GM18858 (cell line): ENCODE measurements around the gene NEMP1.
"Not testable (repeated sequence)": the region's sequence is repeated elsewhere in the genome, so short reads cannot be mapped to it uniquely, and the experiment has no call there.

Experiments
- ATAC-seq: cut with Tn5 transposase; IDR thresholded peaks from one replicate; pipeline ENCODE4 v1.9.1; 2021; ENCODE audit not compliant: unreplicated experiment

The NEMP1 gene, protein sequence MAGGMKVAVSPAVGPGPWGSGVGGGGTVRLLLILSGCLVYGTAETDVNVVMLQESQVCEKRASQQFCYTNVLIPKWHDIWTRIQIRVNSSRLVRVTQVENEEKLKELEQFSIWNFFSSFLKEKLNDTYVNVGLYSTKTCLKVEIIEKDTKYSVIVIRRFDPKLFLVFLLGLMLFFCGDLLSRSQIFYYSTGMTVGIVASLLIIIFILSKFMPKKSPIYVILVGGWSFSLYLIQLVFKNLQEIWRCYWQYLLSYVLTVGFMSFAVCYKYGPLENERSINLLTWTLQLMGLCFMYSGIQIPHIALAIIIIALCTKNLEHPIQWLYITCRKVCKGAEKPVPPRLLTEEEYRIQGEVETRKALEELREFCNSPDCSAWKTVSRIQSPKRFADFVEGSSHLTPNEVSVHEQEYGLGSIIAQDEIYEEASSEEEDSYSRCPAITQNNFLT

DNA sequence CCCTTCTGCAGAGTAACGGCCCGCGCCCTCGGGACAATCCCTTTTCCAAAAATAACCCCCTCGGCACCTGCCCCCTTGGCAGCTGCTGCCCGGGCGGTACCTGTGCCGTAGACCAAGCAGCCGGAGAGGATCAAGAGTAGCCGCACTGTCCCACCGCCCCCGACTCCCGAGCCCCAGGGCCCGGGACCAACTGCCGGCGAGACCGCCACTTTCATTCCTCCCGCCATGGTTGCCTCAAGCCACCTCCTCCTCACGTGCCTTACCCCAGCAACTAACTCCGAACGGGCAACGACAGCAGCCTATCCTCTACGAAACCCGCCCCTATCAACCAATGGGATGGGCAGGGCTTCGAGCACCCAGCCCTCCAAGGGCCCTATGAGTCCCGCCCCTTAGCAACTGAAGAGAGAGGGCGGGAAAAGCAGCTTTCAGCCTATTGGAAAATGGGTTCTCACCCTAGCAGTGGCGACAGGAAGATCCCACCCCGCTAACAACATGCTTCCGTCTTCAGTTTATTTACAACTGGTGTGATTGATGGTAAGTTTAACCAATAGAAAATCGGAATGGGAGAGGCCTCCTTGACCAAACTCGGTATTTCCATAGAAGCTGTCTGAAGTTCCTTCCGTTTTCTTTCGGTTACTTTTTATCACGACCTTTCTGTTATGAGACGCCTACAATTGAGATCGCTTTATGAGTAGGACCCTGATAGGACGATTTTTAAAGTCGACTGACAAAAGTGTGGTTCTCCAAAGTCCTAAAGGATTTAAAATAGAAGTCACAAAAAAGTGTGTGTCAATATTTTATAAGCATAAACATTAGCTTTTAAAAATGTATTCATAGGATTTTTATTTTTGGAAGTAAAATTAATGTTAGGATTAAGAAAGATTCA lies at the start of gene NEMP1:
Gene NEMP1, minus strand, starts transcription at position 273 of the 886 bp plus-strand sequence. Its CDS starts 46 bp downstream, at position 227.
- peak; percentile 90 for ATAC-seq

DNA sequence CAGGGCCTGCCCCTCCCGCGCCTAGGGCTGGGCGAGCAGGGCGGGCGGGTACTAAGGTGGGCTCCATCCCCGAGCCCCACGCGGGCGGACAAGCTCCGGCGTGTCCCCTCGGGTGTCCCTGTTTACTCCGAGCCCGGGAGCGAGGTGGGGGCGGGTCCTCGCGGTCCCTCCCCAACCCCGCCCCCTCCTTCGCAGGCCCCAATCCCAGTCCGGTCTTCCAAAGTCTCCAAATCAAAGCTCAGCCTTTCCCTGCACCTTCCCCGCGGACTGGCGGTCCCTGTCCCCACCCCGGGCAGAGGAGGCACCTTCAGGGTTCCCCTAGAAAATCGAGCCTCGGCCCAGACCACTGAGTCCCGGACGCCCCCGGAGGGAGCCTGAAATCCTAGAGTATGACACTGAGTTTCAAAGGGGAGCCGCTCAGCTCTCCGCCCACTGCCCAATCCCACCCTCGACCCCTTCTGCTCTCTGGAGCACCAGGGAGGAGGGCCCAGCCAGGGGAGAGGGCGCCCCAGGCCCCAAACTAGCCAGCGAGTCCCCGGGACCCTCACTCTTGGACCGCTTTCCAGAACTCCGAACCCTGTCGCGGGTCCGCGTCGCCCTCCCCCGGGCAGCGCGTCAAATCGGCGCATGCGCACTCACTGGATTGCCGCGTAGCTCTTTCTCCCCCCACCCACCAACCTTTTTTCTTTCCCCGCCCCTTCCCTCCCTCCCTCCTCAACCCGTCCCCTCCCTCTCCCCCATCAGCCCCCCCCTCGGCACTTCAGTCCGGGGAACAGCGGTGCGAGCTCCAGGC lies 49.3 kb upstream of the NEMP1 start, which contains the start of gene LRP1:
Gene LRP1, plus strand, starts transcription at position 758 of the 793 bp plus-strand sequence. CDS start 482 bp downstream, outside the sequence.
- ATAC-seq, result no peak

DNA sequence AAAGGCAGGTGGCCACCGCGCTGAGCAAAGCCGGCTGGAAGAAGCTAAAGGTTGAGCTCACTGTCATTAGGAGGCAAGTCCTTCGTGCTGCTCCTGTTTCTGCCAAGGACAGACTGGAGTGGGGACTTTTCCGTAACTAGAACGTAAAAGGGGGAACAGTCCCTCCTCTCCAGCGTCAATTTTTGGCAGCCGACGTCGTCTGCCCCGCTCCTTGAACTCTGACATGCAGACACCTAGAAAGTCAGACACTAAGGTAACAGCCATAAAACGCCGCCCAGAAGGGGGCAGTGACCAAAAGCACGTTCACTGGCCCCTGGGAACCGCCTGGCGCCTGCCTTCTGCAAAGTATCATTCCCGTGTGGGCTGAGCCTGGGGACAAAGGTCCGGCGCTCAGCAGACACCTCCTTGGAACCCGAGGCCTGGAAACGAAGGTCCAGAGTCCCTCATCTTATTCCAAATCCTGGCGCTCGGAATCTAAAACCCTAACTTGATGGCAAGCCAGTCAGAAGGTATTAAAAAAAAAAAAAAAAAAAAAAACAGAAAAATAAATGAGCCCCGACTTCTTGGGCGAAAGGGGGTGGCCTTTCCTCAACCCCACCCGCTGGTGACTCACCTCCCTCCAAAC lies 48.6 kb upstream of the NEMP1 start:
- ATAC-seq, result no peak

DNA sequence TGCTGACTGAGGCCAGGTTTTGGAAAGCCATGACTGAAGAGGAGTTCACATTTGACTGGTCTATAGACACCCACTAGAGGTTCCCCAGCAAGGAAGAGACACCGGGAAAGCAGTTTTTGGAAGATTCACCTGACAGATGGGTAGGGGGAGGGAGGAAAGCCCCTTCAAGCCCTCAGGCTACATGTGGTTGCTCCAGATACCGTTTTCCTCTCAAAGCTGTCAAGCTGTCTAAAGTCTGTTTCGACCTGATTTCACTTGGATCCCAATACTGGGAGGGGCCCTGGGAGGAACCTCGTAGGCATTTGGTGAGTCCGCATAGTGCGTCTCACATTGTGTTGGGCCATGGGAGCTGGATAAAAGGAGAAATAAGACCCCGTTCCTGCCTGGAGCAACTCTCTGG lies 48.0 kb upstream of the NEMP1 start:
- ATAC-seq, result no peak

DNA sequence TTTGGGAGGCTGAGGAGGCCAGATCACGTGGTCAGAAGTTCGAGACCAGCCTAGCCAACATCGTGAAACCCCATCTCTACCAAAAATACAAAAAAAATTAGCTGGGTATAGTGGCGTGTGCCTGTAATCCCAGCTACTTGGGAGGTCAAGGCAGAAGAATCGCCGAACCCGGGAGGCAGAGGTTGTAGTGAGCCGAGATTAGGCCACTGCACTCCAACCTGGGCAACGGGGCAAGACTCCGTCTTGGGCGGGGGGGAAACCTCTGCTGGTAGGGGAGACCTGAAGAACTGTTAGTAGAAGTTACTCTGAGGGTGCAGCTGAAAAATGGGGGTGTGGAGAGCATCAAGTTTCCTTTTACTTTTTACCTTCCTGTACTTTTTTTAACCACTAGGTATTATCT lies 47.5 kb upstream of the NEMP1 start:
- ATAC-seq, result no peak

DNA sequence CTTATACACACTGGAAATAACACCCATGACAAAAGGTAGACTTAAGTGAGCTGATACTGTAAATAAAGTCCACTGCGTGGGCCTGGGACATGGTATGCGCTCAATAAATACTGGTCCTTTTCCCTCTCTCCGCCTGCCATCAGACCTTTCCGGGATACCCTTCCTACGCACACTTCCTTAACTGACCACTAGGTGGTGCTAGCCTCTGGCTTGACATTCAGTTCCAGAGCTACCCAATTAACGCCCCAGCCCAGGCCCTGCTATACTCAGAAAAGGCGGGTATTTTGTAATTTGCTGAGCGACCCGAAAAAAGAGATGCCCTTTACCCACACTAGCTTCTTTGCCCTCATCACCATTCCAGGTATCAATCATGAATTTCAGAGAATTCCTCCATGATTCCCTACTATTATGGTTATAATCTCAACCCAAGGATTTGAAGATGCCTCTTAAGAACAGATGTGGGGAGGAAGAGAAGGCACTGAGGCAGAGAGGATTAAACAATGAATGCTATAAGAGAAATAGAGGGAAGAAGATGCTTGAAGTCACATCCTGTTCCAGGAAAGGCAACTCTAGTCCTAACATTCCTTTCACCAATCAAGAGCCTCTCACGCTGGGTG lies 45.8 kb upstream of the NEMP1 start:
- ATAC-seq, result no peak

DNA sequence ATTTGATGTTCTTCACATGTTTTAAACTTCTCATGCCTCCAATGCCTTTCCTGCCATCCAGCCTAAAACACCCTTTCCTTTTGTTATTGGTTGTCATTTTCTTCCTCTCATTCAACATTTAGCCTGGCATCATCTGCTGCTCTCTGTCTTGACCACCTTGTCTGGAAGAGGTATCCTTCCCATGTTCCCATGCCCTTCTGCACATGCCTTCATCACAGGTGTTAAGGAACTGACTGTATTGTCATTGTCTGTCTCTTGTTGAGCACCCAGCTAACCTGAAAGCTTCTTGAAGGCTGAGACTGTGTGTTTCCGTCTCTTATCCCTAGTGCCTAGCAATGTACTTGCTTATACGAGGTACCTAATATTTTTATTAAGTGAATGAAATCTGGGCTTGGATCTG lies 45.2 kb upstream of the NEMP1 start:
- ATAC-seq, result no peak

DNA sequence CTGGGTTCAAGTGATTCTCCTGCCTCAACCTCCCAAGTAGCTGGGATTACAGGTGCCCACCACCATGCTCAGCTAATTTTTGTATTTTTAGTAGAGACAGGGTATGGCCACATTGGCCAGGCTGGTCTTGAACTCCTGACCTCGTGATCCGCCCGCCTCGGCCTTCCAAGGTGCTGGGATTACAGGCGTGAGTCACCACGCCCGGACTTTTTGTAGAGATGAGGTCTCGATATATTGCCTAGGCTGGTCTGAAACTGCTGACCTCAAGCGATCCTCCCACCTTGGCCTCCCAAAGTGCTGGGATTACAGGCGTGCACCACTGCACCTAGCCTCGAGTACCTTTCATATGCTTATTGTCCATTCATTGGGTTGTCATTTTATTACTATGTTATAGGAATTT lies 42.1 kb upstream of the NEMP1 start:
- ATAC-seq, result not testable (repeated sequence)

DNA sequence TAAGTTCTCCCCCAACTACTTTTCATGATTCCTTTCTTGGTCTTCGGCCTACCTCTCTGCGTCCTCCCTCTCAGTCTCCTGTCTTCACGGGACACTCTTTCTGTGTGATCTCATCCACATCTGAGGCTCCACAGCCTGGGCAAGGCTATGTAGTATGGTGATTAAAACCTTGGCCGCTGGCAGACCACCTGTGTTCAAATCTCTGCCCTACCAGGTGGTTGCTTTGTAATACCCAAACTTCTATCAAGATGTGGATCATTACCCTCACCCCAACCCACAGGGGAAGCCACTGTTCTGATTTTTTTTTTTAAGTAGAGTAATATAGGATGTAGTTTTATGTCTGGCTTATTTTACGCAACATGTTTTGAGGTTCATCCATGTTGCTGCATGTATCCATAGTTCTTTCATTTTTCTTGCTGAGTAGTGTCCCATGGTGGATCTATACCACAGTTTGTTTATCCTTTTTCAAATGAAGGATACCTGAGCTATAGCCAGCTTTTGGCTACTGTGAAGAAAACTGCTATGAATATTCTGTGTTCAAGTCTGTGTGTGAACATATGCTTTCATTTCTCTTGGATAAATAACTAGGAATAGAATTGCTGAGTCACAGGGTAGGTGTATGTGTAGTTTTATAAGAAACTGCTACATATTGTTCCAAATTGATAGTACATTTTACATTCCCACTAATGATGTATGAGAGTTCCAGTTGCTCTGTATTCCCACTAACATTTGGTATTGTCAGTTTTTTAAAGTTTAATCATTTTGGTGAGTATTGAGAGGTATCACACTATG lies 40.9 kb upstream of the NEMP1 start:
- ATAC-seq, result no peak

DNA sequence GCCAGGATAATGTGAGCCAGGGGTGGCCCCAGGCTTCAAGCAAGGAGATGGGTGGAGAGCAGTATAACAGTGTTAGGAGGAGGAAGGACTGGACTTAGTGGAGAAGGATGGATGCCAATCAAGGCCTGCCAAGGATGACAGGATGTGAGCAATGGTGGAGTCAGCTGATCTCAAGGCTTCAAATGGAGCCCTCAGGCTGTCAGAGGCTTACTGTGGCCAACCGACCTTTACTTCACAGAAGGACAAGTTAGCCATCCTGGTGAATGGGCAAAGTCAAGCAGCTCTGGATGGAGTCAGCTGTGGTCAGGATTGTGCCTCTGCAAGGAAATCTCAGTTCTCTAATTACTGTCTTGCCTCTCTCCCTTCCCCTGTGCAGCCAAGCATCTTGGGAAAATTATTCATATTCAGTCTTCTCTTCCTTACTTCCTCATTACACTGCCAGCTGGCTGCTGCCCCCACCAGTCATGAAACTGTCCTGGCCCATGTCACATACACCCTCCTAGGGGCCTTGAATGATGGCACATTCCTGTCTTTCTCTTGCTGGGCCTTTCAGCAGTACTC lies 40.2 kb upstream of the NEMP1 start:
- peak; percentile 65 for ATAC-seq

DNA sequence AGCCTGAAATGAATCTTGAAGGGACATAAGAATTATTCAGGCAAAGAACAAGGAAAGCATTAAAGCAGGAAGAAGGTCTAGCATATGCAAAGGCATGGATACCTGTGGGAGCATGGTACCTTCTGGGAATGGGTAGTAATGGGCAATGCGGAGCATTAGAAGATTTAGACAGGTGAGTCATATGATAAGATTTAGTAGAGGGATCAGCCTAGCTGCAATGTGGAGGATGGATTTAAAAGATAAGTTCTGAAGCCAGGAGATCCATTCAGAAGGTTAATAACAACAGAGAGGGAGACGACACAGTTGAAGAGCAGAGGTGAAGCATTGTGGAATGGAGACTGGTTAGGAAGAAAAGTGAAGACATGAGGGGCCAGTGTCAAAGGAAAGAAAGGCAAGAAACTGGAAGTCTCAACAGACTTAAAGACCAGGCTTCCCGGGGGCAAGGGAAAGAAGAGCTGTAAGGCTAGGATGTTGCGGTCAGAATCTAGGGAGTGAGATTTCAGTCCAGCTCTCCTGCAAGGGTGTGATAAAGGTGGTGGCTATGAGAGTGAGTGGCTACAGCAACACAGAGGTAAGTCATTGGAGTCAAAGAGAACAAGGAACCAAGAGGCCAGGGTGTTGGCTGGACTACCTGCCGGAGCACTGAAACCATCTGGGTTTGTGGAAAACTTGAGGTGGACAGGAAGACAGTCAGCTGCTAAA lies 38.1 kb upstream of the NEMP1 start:
- no peak for ATAC-seq

DNA sequence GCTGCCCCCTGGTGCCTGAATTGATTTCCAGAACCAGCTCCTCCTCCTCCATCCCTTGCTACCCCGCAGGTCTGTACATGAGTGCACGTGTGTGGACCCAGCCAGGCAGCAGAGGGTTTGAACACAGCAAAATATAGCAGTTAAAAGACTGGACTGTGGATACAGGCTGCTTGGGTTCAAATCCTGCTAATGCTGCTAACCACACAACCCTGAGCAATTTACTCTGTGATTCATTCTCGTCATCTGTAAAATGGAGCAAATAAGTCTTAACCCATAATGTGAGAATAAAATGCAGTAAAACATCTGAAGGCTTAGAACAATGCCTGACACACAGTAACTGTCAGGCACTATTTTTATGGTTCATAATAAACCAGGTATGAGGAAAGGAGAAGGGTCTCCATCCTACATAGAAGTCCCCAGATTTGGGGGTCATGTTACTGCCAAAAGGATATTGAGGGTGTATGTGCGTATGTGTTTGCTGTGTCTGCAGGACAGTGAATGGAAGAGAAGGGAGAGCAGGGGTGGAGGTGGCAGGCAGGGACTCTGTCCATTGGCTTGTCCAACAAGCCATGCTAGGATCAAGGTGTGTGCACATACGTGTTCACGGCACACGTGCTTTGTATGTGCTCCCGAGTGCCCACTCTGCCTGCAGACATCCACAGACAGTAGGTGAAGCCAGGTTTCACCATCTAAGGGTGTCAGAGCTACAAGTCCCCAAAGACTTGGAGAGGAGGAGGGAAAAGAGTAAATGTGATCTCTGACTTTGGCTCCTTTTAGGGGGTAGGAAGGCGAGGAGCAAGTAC lies 34.1 kb upstream of the NEMP1 start:
- no peak for ATAC-seq

DNA sequence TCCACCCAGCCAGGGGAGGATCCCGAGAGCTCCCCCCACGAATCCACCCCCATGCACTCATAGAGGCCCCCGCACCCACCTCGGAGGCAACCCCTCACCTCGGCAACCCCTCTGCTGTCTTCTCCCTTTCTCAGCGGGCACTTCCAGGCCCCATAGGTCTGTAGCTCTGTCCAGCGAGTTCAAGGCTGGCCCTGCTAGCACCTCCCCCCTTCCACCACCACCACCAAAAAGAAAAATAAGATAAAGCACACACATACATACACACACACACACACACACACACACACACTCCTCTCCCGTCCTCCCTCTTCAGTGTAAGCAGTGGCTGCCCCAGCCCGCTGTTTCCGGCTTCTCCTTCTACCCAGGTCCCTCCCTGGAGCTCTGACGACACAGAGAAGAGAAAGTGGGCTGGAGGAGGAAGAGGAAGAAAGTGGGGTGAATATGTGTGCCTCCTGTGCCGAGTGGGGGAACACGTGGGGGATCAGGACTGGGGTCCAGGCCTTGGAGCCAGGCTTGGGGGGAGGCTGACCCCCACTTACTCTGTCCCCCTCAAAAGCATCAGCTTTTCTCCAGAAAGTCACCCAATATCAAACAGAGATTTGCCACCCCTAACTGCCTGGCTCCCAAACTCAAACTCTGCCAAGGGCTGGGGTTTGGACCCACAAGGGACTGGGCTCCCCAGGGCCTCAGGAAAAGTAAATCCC lies 32.6 kb upstream of the NEMP1 start, which contains the start of gene STAT6:
Gene STAT6, minus strand, starts transcription at position 332 of the 704 bp plus-strand sequence. CDS start 3,084 bp downstream, outside the sequence.
- no peak for ATAC-seq

DNA sequence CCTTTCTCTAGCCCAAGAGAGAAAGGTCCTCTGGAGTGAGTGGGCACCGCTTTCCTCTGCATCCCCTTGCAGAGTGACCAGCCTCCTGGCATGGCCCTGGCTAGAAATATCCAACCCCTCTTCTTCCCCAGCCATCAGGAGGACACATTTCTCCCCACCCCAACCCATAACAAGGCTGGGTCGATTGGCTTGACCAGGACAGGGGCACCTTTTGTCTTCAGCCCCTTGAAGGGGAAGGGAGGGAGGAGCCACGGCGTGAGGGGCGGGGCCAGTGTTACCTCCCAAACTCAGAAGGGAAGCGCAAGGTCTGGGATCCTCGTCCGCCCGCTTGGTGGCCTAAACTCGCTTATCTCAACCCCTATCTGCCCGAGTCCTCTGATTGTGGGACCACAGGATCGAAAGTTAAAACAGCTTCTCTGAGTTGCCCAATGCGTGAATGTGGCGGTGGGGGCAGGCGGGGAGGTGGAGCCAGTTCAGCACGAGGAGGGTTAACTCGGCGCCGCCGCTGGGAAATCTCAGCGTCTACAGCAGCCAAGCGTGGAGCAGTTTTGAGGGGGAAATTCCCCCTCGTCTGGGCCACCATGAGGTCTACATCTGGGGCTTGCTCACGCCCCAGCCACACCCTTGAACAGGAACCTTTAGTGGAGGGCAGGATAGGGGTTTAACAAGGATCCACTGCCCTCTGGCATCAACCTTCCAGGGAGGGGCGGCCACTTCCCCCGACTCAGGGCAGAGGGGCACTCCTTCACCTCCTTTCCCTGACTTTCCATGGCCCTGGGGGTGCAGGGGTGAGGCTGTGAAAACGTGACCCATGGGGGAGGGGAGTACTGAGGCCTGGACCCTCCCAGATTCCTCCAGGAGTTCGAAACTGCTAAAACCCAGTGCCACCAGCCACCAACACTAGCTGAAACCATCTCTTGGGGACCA lies 31.8 kb upstream of the NEMP1 start:
- ATAC-seq, result peak; percentile 34

DNA sequence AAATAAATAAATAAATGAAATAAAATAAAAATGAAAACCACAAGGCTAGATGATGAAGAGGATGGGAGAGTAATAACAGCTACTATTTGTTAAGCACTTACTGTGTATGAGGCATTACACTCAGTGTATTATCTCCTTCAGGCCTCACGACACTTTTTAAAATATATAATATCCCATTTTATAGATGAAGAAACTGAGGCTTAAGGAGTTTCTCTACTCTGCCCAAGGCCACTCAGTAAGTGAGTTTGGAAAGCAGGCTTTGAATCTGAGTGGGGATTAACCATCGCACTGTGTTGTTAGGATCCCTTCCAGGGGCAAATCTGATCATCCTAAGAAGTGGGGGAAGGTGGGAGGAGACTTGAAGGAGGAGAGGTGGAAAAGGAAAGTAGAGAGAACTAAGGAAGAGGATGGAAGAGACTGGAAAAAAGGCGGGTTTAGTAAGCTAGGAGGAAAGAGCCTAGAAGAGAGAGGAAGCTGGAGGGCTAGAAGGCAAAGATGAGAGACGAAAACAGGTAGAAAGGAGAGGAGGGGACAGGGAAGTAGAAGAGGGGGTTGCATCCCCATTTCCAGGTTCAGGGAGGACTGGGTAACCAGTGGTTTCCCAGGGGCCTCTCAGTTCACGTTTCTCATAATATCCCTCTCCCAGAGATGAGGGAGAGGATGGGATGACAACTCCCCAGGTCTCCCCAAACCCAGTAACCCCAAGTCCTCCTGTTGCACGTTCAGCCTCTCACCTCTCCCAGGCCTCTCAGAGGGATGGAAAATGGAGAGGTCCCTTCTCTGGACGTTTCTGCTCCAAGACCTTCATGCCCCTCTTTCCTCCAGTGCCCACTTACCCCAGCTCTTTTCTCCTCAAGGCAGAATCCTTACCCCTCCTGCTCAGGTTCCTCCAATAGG lies 30.9 kb upstream of the NEMP1 start:
- no peak for ATAC-seq
